ENCODE results near the gene ZNF619.
A peak's percentile ranks its signal among the peaks of the same experiment; 100 is the strongest.

Gene ZNF619

GRCh38 chr3:40468018-40468417 lies 8.9 kb upstream of the ZNF619 start:
- DNase-seq: no peak

- no peak for DNase-seq
These were observed 6.2 kb upstream of the ZNF619 start for GRCh38 chr3:40470701-40471100.

- DNase-seq: no peak
These were observed 744 bp downstream of the ZNF619 start for GRCh38 chr3:40477666-40478065.

- DNase-seq: no peak
These were observed 10.2 kb downstream of the ZNF619 start for GRCh38 chr3:40487172-40487571.

- no peak for DNase-seq
These were observed 14.0 kb downstream of the ZNF619 start for GRCh38 chr3:40490916-40491315.

GRCh38 chr3:40494698-40495097 lies 17.8 kb downstream of the ZNF619 start:
- no peak for DNase-seq

GRCh38 chr3:40497288-40497687 lies 20.4 kb downstream of the ZNF619 start:
- DNase-seq: no peak

GRCh38 chr3:40499952-40500351 lies 23.0 kb downstream of the ZNF619 start:
- DNase-seq: no peak

- no peak for DNase-seq
These were observed 25.1 kb downstream of the ZNF619 start for GRCh38 chr3:40502034-40502433.

GRCh38 chr3:40504636-40505430 lies 27.9 kb downstream of the ZNF619 start:
- DNase-seq: no peak

- DNase-seq: peak; percentile 63
These were observed 28.9 kb downstream of the ZNF619 start, which contains the start of gene ZNF620 for GRCh38 chr3:40505599-40506462. ZNF620 (plus strand) TSS chr3:40506039; CDS start chr3:40506353, 314 bp downstream.

GRCh38 chr3:40511031-40511718 lies 34.3 kb downstream of the ZNF619 start:
- no peak for DNase-seq

- DNase-seq: no peak
These were observed 39.3 kb downstream of the ZNF619 start for GRCh38 chr3:40516201-40516600.

GRCh38 chr3:40518067-40518466 lies 41.1 kb downstream of the ZNF619 start:
- no peak for DNase-seq

GRCh38 chr3:40518848-40519247 lies 41.9 kb downstream of the ZNF619 start:
- no peak for DNase-seq

GRCh38 chr3:40521254-40521653 lies 44.3 kb downstream of the ZNF619 start:
- DNase-seq: no peak

GRCh38 chr3:40523781-40524180 lies 46.9 kb downstream of the ZNF619 start:
- DNase-seq: no peak

- no peak for DNase-seq
These were observed 47.3 kb downstream of the ZNF619 start for GRCh38 chr3:40524222-40524567.

GRCh38 chr3:40524568-40525285 lies 47.8 kb downstream of the ZNF619 start, which contains the start of gene ZNF621:
ZNF621 (plus strand) TSS chr3:40524960; CDS start chr3:40525841, 881 bp downstream.
- peak; percentile 73 for DNase-seq

- DNase-seq: no peak
These were observed 51.5 kb downstream of the ZNF619 start for GRCh38 chr3:40528426-40528825.

- DNase-seq: no peak
These were observed 55.3 kb downstream of the ZNF619 start for GRCh38 chr3:40532252-40532651.

- no peak for DNase-seq
These were observed 57.4 kb downstream of the ZNF619 start for GRCh38 chr3:40534283-40534682.

Measured in GDM1 (cell line).